Astrocyte of the spinal cord (primary cell): ENCODE results near the gene OR52L1.

ENCODE experiments used
- DNase-seq: peaks from one replicate; pipeline ENCODE4 v3.0.0; 2011; ENCODE audit warnings: low read depth, low spot score
- H3K4me3 ChIP-seq: 2 replicates; pipeline ENCODE4 v1.5.1; 2011; ENCODE audit warnings: low read depth, mild to moderate bottlenecking, low read length, moderate library complexity
- CTCF ChIP-seq: IDR thresholded peaks from 2 replicates; pipeline ENCODE4 v1.5.1; 2012; ENCODE audit warnings: low read depth, mild to moderate bottlenecking, low read length, inconsistent platforms
- in situ Hi-C: cut with HindIII; loops from 2 replicates; pipeline ENCODE4 v1.10.0; 2017; ENCODE audit warnings: low sequenced_read_pairs

The OR52L1 gene

GRCh38 chr11:5986885-5987284, at the start of gene OR52L1:
OR52L1 (minus strand) TSS chr11:5986985; CDS start chr11:5986930, 55 bp downstream.
- in situ Hi-C loops: no loop called here
- no peak for TF ChIP-seq CTCF
- no peak within 1 kb of the TSS for H3K4me3 ChIP-seq
- no peak for DNase-seq

GRCh38 chr11:6030708-6031405, 44.1 kb upstream of the OR52L1 start, which contains the start of gene OR56A1:
OR56A1 (minus strand) TSS chr11:6030758; CDS start chr11:6027692, 3,066 bp downstream.
- in situ Hi-C loops: no loop called here
- TF ChIP-seq CTCF: no peak
- no peak within 1 kb of the TSS for H3K4me3 ChIP-seq
- no peak for DNase-seq

GRCh38 chr11:6027501-6027900, 40.7 kb upstream of the OR52L1 start:
- no peak overlapping the region for H3K4me3 ChIP-seq
- TF ChIP-seq CTCF: no peak
- in situ Hi-C loops: no loop called here
- DNase-seq: no peak

GRCh38 chr11:6025056-6025455, 38.3 kb upstream of the OR52L1 start:
- no peak overlapping the region for H3K4me3 ChIP-seq
- no peak for DNase-seq
- TF ChIP-seq CTCF: no peak
- in situ Hi-C loops: no loop called here

GRCh38 chr11:6022956-6023355, 36.2 kb upstream of the OR52L1 start:
- peak; percentile 19 for DNase-seq
- H3K4me3 ChIP-seq: no peak overlapping the region
- in situ Hi-C loops: no loop called here
- TF ChIP-seq CTCF: peak; percentile 23

- DNase-seq: no peak
- no peak overlapping the region for H3K4me3 ChIP-seq
- no peak for TF ChIP-seq CTCF
- in situ Hi-C loops: no loop called here
These were observed 26.3 kb upstream of the OR52L1 start for GRCh38 chr11:6013042-6013441.
